HG03064 (cell line): ENCODE data around the gene SNX21.
"Not testable (repeated sequence)": the region's sequence is repeated elsewhere in the genome, so short reads cannot be mapped to it uniquely, and the experiment has no call there.

Experiments used
- ATAC-seq: cut with Tn5 transposase; IDR thresholded peaks from one replicate; pipeline ENCODE4 v1.9.1; 2021; ENCODE audit warnings: low read depth; ENCODE audit not compliant: unreplicated experiment

Gene SNX21

GRCh38 chr20:45821947-45822346 lies 11.7 kb upstream of the SNX21 start:
- ATAC-seq: no peak

- no peak for ATAC-seq
These were observed 10.7 kb upstream of the SNX21 start for GRCh38 chr20:45822857-45823256.

GRCh38 chr20:45823949-45824835 lies 9.4 kb upstream of the SNX21 start:
- no peak for ATAC-seq

GRCh38 chr20:45826381-45827019 lies 7.1 kb upstream of the SNX21 start:
- no peak for ATAC-seq

- ATAC-seq: no peak
These were observed 6.5 kb upstream of the SNX21 start, which contains the start of gene TNNC2 for GRCh38 chr20:45827030-45827652. Gene TNNC2 (minus strand): TSS chr20:45827312. CDS start chr20:45827248, 64 bp downstream.

- no peak for ATAC-seq
These were observed 5.9 kb upstream of the SNX21 start for GRCh38 chr20:45827712-45828111.

GRCh38 chr20:45828589-45828988 lies 5.0 kb upstream of the SNX21 start:
- ATAC-seq: no peak

GRCh38 chr20:45829673-45830106 lies 3.9 kb upstream of the SNX21 start:
- not testable (repeated sequence) for ATAC-seq

- ATAC-seq: no peak
These were observed 980 bp upstream of the SNX21 start for GRCh38 chr20:45832619-45833018.

GRCh38 chr20:45833883-45834796 lies 541 bp downstream of the SNX21 start:
- no peak for ATAC-seq

- no peak for ATAC-seq
These were observed 1.2 kb downstream of the SNX21 start for GRCh38 chr20:45834797-45835161.

GRCh38 chr20:45835329-45835765 lies 1.7 kb downstream of the SNX21 start:
- no peak for ATAC-seq

- ATAC-seq: no peak
These were observed 2.2 kb downstream of the SNX21 start for GRCh38 chr20:45835825-45836224.

- no peak for ATAC-seq
These were observed 3.2 kb downstream of the SNX21 start for GRCh38 chr20:45836841-45837240.

- ATAC-seq: no peak
These were observed 7.2 kb downstream of the SNX21 start for GRCh38 chr20:45840700-45841198.

- ATAC-seq: no peak
These were observed 8.0 kb downstream of the SNX21 start for GRCh38 chr20:45841407-45842129.

- ATAC-seq: no peak
These were observed 8.7 kb downstream of the SNX21 start for GRCh38 chr20:45842169-45842812.

- no peak for ATAC-seq
These were observed 9.9 kb downstream of the SNX21 start for GRCh38 chr20:45843506-45843905.

GRCh38 chr20:45845452-45845851 lies 11.9 kb downstream of the SNX21 start:
- ATAC-seq: no peak
